NCI-H2227 (cell line): ENCODE measurements around the gene LTBP3.
A peak's percentile ranks its signal among the peaks of the same experiment; 100 is the strongest.
"Not testable (repeated sequence)": the region's sequence is repeated elsewhere in the genome, so short reads cannot be mapped to it uniquely, and the experiment has no call there.

Experiments used
- DNase-seq: peaks from one replicate; lab custom pipeline; 2025; ENCODE audit not compliant: unreplicated experiment; lab: John Stamatoyannopoulos, UW

The LTBP3 gene

GRCh38 chr11:65518941-65519549 lies 39.1 kb downstream of the LTBP3 start:
- not testable (repeated sequence) for DNase-seq

- no peak for DNase-seq
Observed at GRCh38 chr11:65516135-65516968, 41.8 kb downstream of the LTBP3 start.

- DNase-seq = not testable (repeated sequence)
Observed at GRCh38 chr11:65512311-65512710, 45.8 kb downstream of the LTBP3 start.

GRCh38 chr11:65506772-65507505 lies 51.2 kb downstream of the LTBP3 start:
- DNase-seq = peak; percentile 85

GRCh38 chr11:65506290-65506771 lies 51.8 kb downstream of the LTBP3 start:
- DNase-seq = no peak

- DNase-seq = peak; percentile 35
Observed at GRCh38 chr11:65505466-65506289, 52.5 kb downstream of the LTBP3 start.

DNA sequence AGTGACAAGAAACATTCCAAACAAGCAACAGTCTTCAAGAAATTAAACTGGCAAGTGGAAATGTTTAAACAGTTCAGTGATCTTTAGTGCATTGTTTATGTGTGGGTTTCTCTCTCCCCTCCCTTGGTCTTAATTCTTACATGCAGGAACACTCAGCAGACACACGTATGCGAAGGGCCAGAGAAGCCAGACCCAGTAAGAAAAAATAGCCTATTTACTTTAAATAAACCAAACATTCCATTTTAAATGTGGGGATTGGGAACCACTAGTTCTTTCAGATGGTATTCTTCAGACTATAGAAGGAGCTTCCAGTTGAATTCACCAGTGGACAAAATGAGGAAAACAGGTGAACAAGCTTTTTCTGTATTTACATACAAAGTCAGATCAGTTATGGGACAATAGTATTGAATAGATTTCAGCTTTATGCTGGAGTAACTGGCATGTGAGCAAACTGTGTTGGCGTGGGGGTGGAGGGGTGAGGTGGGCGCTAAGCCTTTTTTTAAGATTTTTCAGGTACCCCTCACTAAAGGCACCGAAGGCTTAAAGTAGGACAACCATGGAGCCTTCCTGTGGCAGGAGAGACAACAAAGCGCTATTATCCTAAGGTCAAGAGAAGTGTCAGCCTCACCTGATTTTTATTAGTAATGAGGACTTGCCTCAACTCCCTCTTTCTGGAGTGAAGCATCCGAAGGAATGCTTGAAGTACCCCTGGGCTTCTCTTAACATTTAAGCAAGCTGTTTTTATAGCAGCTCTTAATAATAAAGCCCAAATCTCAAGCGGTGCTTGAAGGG lies 53.3 kb downstream of the LTBP3 start:
- DNase-seq = peak; percentile 35

DNA sequence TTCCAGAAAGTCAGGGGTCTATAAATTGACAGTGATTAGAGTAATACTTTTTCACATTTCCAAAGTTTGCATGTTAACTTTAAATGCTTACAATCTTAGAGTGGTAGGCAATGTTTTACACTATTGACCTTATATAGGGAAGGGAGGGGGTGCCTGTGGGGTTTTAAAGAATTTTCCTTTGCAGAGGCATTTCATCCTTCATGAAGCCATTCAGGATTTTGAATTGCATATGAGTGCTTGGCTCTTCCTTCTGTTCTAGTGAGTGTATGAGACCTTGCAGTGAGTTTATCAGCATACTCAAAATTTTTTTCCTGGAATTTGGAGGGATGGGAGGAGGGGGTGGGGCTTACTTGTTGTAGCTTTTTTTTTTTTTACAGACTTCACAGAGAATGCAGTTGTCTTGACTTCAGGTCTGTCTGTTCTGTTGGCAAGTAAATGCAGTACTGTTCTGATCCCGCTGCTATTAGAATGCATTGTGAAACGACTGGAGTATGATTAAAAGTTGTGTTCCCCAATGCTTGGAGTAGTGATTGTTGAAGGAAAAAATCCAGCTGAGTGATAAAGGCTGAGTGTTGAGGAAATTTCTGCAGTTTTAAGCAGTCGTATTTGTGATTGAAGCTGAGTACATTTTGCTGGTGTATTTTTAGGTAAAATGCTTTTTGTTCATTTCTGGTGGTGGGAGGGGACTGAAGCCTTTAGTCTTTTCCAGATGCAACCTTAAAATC lies 54.0 kb downstream of the LTBP3 start:
- DNase-seq = peak; percentile 41

DNA sequence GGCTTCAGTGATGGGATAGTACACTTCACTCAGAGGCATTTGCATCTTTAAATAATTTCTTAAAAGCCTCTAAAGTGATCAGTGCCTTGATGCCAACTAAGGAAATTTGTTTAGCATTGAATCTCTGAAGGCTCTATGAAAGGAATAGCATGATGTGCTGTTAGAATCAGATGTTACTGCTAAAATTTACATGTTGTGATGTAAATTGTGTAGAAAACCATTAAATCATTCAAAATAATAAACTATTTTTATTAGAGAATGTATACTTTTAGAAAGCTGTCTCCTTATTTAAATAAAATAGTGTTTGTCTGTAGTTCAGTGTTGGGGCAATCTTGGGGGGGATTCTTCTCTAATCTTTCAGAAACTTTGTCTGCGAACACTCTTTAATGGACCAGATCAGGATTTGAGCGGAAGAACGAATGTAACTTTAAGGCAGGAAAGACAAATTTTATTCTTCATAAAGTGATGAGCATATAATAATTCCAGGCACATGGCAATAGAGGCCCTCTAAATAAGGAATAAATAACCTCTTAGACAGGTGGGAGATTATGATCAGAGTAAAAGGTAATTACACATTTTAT lies 54.7 kb downstream of the LTBP3 start:
- DNase-seq = no peak

- peak; percentile 36 for DNase-seq
Observed at GRCh38 chr11:65502555-65503367, 55.4 kb downstream of the LTBP3 start.

DNA sequence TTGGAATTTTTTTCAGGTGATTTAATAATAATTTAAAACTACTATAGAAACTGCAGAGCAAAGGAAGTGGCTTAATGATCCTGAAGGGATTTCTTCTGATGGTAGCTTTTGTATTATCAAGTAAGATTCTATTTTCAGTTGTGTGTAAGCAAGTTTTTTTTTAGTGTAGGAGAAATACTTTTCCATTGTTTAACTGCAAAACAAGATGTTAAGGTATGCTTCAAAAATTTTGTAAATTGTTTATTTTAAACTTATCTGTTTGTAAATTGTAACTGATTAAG lies 55.9 kb downstream of the LTBP3 start:
- no peak for DNase-seq

DNA sequence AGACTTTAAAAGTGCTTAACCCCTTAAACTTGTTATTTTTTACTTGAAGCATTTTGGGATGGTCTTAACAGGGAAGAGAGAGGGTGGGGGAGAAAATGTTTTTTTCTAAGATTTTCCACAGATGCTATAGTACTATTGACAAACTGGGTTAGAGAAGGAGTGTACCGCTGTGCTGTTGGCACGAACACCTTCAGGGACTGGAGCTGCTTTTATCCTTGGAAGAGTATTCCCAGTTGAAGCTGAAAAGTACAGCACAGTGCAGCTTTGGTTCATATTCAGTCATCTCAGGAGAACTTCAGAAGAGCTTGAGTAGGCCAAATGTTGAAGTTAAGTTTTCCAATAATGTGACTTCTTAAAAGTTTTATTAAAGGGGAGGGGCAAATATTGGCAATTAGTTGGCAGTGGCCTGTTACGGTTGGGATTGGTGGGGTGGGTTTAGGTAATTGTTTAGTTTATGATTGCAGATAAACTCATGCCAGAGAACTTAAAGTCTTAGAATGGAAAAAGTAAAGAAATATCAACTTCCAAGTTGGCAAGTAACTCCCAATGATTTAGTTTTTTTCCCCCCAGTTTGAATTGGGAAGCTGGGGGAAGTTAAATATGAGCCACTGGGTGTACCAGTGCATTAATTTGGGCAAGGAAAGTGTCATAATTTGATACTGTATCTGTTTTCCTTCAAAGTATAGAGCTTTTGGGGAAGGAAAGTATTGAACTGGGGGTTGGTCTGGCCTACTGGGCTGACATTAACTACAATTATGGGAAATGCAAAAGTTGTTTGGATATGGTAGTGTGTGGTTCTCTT lies 56.5 kb downstream of the LTBP3 start:
- peak; percentile 33 for DNase-seq

GRCh38 chr11:65501186-65501471 lies 57.0 kb downstream of the LTBP3 start:
- peak; percentile 33 for DNase-seq

DNA sequence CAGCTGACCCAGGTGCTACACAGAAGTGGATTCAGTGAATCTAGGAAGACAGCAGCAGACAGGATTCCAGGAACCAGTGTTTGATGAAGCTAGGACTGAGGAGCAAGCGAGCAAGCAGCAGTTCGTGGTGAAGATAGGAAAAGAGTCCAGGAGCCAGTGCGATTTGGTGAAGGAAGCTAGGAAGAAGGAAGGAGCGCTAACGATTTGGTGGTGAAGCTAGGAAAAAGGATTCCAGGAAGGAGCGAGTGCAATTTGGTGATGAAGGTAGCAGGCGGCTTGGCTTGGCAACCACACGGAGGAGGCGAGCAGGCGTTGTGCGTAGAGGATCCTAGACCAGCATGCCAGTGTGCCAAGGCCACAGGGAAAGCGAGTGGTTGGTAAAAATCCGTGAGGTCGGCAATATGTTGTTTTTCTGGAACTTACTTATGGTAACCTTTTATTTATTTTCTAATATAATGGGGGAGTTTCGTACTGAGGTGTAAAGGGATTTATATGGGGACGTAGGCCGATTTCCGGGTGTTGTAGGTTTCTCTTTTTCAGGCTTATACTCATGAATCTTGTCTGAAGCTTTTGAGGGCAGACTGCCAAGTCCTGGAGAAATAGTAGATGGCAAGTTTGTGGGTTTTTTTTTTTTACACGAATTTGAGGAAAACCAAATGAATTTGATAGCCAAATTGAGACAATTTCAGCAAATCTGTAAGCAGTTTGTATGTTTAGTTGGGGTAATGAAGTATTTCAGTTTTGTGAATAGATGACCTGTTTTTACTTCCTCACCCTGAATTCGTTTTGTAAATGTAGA lies 57.6 kb downstream of the LTBP3 start:
- peak; percentile 65 for DNase-seq

GRCh38 chr11:65499713-65500386 lies 58.3 kb downstream of the LTBP3 start:
- no peak for DNase-seq

- peak; percentile 97 for DNase-seq
Observed at GRCh38 chr11:65498977-65499712, 59.0 kb downstream of the LTBP3 start, which contains the start of gene MALAT1. MALAT1 (plus strand) TSS chr11:65499045.
